HepG2 (cell line): ENCODE data around the gene NELFCD. TPM values are rescaled to one million over a fixed set of nuclear protein-coding genes. Genes with fewer than 3 reads are reported as not detected.
A peak's percentile ranks its signal among the peaks of the same experiment; 100 is the strongest.

Source experiments
- AGO1 ChIP-seq: fragments of 200-400 bp; formaldehyde crosslinking; IDR thresholded peaks from 2 replicates; pipeline ENCODE4 v1.6.1; 2017; ENCODE audit warnings: mild to moderate bottlenecking, low read depth, low read length, moderate library complexity; ENCODE audit not compliant: poor library complexity, severe bottlenecking
- CHCHD3 ChIP-seq: sonication (generic); formaldehyde crosslinking; IDR thresholded peaks from 2 replicates; pipeline ENCODE4 v1.8.0; 2022; ENCODE audit warnings: mild to moderate bottlenecking, missing genetic modification reagents, moderate library complexity
- DMAP1 ChIP-seq: IDR thresholded peaks from 2 replicates; pipeline ENCODE4 v1.6.1; 2016
- ETV5 ChIP-seq: IDR thresholded peaks from 2 replicates; pipeline ENCODE4 v1.6.1; 2018; ENCODE audit warnings: missing biosample characterization, missing genetic modification reagents, inconsistent platforms, borderline replicate concordance
- HOXA9 ChIP-seq: sonication (generic); formaldehyde crosslinking; IDR thresholded peaks from 2 replicates; pipeline ENCODE4 v1.8.1; 2022; ENCODE audit warnings: missing genetic modification reagents, mild to moderate bottlenecking, moderate library complexity, borderline replicate concordance
- KLF11 ChIP-seq: IDR thresholded peaks from 2 replicates; pipeline ENCODE4 v1.6.1; 2016; ENCODE audit warnings: missing compliant biosample characterization
- MAX ChIP-seq: IDR thresholded peaks from 2 replicates; pipeline ENCODE4 v1.6.1; 2012; ENCODE audit warnings: inconsistent platforms
- MBD4 ChIP-seq: IDR thresholded peaks from 2 replicates; pipeline ENCODE4 v1.6.1; 2012; ENCODE audit warnings: low read length, inconsistent platforms, borderline replicate concordance
- MXI1 ChIP-seq: IDR thresholded peaks from 3 replicates; pipeline ENCODE4 v1.6.1; 2012; ENCODE audit warnings: low read depth, low read length, inconsistent platforms, borderline replicate concordance
- NFE2L2 ChIP-seq: fragments of 150-350 bp; IDR thresholded peaks from 2 replicates; pipeline ENCODE4 v1.6.1; 2014; ENCODE audit warnings: low read length
- PHF20 ChIP-seq: sonication (generic); formaldehyde crosslinking; IDR thresholded peaks from 2 replicates; pipeline ENCODE4 v1.5.0; 2020; ENCODE audit warnings: mild to moderate bottlenecking, missing genetic modification reagents
- PRMT3 ChIP-seq: sonication (generic); formaldehyde crosslinking; IDR thresholded peaks from 2 replicates; pipeline ENCODE4 v1.8.1; 2022; ENCODE audit warnings: low read depth, mild to moderate bottlenecking, moderate library complexity, missing genetic modification reagents, borderline replicate concordance
- SCMH1 ChIP-seq: sonication (generic); formaldehyde crosslinking; IDR thresholded peaks from 2 replicates; pipeline ENCODE4 v1.9.0; 2021; ENCODE audit warnings: missing genetic modification reagents, mild to moderate bottlenecking, borderline replicate concordance
- TGIF2 ChIP-seq: IDR thresholded peaks from 2 replicates; pipeline ENCODE4 v1.6.1; 2016; ENCODE audit warnings: control low read depth, missing compliant biosample characterization
- THYN1 ChIP-seq: sonication (generic); formaldehyde crosslinking; IDR thresholded peaks from 2 replicates; pipeline ENCODE4 v1.8.1; 2023; ENCODE audit warnings: low read depth, mild to moderate bottlenecking, moderate library complexity, missing genetic modification reagents, borderline replicate concordance
- ZEB1 ChIP-seq: IDR thresholded peaks from 2 replicates; pipeline ENCODE4 v1.6.1; 2012; ENCODE audit warnings: mild to moderate bottlenecking, low read depth, inconsistent platforms; ENCODE audit not compliant: insufficient replicate concordance
- ZFP1 ChIP-seq: IDR thresholded peaks from 2 replicates; pipeline ENCODE4 v1.6.1; 2016
- ZNF138 ChIP-seq: sonication (generic); formaldehyde crosslinking; IDR thresholded peaks from 2 replicates; pipeline ENCODE4 v1.5.0; 2020; ENCODE audit warnings: mild to moderate bottlenecking, low read depth, missing genetic modification reagents
- ZNF232 ChIP-seq: sonication (generic); formaldehyde crosslinking; IDR thresholded peaks from 2 replicates; pipeline ENCODE4 v1.4.0; 2020; ENCODE audit warnings: missing genetic modification reagents, borderline replicate concordance
- ZNF619 ChIP-seq: sonication (generic); formaldehyde crosslinking; IDR thresholded peaks from 2 replicates; pipeline ENCODE4 v1.4.0; 2020; ENCODE audit warnings: mild to moderate bottlenecking, missing genetic modification reagents
- ZNF713 ChIP-seq: sonication (generic); formaldehyde crosslinking; IDR thresholded peaks from 2 replicates; pipeline ENCODE4 v1.4.0; 2020; ENCODE audit warnings: mild to moderate bottlenecking, missing genetic modification reagents
- ZNF775 ChIP-seq: sonication (generic); formaldehyde crosslinking; IDR thresholded peaks from 2 replicates; pipeline ENCODE4 v1.4.0; 2020; ENCODE audit warnings: missing genetic modification reagents, mild to moderate bottlenecking, moderate library complexity, borderline replicate concordance
- ZNF781 ChIP-seq: sonication (generic); formaldehyde crosslinking; IDR thresholded peaks from 2 replicates; pipeline ENCODE4 v1.5.1; 2020; ENCODE audit warnings: borderline replicate concordance, mild to moderate bottlenecking, missing genetic modification reagents; ENCODE audit errors: not compliant biosample characterization
- ZNF788 ChIP-seq: sonication (generic); formaldehyde crosslinking; IDR thresholded peaks from 2 replicates; pipeline ENCODE4 v1.5.0; 2020; ENCODE audit warnings: mild to moderate bottlenecking, missing genetic modification reagents, borderline replicate concordance
- polyA plus RNA-seq, 8 experiments: library from polyadenylated mRNA; depleted of rRNA in 3 of 8; stranded (reverse) in 7 of 8; unstranded in 1 of 8; fragments of >200 nt; fragmentation: Illumina TruSeq in 4 of 8; extraction: Trizol in 4 of 8; gene quantifications; 2 replicates each; pipeline versions ENCODE4 v1.2.1 to v1.2.3, GENCODE V29; 2011 to 2016; ENCODE audit warnings: low read depth in 4 of 8, missing spikeins in 1 of 8, mixed read lengths in 1 of 8; ENCODE audit not compliant: insufficient read depth in 1 of 8
- total RNA-seq, 5 experiments: library from RNA; depleted of rRNA; stranded (reverse); fragments of >200 nt; fragmentation: Illumina TruSeq; extraction: Trizol; gene quantifications; 2 replicates each; pipeline ENCODE4 v1.2.3, GENCODE V29; 2016; ENCODE audit warnings: low read depth in 1 of 5
- TF ChIP-seq, protein P1 (sequence below): sonication (generic); formaldehyde crosslinking; IDR thresholded peaks from 2 replicates; pipeline ENCODE4 v1.4.0; 2020; ENCODE audit warnings: missing genetic modification reagents, borderline replicate concordance

The NELFCD gene
- total and polyA plus RNA-seq, 2 of the 13 experiments (the other 11 are each of a cell fraction or from before 2014, with no cell fraction given), result 159 to 203 TPM

- TF ChIP-seq MAX (no peak; the same call in none of the 2 replicates), MXI1 (peak; percentile 37; the same call in 1 of the 3 replicates), ZFP1 (CRISPR knock-in tag) (0 out of 2 replicates have a peak, but pooled peaks have one; percentile 29), ZNF138 (peak; percentile 9; the same call in 1 of the 2 replicates), KLF11 (CRISPR knock-in tag) (0 out of 2 replicates have a peak, but pooled peaks have one; percentile 53), PRMT3 (CRISPR knock-in tag) (no peak), DMAP1 (no peak), THYN1 (CRISPR knock-in tag) (peak; percentile 32; the same call in 1 of the 2 replicates), ZNF781 (CRISPR knock-in tag) (no peak), ZNF619 (CRISPR knock-in tag) (no peak), ZEB1 (peak; percentile 62), MBD4 (no peak), ZNF788 (CRISPR knock-in tag) (no peak), ZNF775 (CRISPR knock-in tag) (no peak), AGO1 (no peak), SCMH1 (no peak), ETV5 (no peak; the same call in 1 of the 2 replicates), PHF20 (CRISPR knock-in tag) (no peak), HOXA9 (no peak), ZNF713 (no peak; the same call in 1 of the 2 replicates), ZNF232 (no peak), CHCHD3 (CRISPR knock-in tag) (no peak), TGIF2 (0 out of 2 replicates have a peak, but pooled peaks have one; percentile 18), NFE2L2 (no peak)
- TF ChIP-seq, protein P1, sequence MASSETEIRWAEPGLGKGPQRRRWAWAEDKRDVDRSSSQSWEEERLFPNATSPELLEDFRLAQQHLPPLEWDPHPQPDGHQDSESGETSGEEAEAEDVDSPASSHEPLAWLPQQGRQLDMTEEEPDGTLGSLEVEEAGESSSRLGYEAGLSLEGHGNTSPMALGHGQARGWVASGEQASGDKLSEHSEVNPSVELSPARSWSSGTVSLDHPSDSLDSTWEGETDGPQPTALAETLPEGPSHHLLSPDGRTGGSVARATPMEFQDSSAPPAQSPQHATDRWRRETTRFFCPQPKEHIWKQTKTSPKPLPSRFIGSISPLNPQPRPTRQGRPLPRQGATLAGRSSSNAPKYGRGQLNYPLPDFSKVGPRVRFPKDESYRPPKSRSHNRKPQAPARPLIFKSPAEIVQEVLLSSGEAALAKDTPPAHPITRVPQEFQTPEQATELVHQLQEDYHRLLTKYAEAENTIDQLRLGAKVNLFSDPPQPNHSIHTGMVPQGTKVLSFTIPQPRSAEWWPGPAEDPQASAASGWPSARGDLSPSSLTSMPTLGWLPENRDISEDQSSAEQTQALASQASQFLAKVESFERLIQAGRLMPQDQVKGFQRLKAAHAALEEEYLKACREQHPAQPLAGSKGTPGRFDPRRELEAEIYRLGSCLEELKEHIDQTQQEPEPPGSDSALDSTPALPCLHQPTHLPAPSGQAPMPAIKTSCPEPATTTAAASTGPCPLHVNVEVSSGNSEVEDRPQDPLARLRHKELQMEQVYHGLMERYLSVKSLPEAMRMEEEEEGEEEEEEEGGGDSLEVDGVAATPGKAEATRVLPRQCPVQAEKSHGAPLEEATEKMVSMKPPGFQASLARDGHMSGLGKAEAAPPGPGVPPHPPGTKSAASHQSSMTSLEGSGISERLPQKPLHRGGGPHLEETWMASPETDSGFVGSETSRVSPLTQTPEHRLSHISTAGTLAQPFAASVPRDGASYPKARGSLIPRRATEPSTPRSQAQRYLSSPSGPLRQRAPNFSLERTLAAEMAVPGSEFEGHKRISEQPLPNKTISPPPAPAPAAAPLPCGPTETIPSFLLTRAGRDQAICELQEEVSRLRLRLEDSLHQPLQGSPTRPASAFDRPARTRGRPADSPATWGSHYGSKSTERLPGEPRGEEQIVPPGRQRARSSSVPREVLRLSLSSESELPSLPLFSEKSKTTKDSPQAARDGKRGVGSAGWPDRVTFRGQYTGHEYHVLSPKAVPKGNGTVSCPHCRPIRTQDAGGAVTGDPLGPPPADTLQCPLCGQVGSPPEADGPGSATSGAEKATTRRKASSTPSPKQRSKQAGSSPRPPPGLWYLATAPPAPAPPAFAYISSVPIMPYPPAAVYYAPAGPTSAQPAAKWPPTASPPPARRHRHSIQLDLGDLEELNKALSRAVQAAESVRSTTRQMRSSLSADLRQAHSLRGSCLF (CRISPR knock-in tag), result no peak
Observed at GRCh38 chr20:58995461-58996225, 14.6 kb downstream of the NELFCD start (continued).
